ENCODE measurements around the gene WNT3A. TPM values are rescaled to one million over a fixed set of nuclear protein-coding genes. Genes with fewer than 3 reads are reported as not detected.

Gene WNT3A
- total RNA-seq, 1 donor from 2014 or later: 6.0 TPM

DNA sequence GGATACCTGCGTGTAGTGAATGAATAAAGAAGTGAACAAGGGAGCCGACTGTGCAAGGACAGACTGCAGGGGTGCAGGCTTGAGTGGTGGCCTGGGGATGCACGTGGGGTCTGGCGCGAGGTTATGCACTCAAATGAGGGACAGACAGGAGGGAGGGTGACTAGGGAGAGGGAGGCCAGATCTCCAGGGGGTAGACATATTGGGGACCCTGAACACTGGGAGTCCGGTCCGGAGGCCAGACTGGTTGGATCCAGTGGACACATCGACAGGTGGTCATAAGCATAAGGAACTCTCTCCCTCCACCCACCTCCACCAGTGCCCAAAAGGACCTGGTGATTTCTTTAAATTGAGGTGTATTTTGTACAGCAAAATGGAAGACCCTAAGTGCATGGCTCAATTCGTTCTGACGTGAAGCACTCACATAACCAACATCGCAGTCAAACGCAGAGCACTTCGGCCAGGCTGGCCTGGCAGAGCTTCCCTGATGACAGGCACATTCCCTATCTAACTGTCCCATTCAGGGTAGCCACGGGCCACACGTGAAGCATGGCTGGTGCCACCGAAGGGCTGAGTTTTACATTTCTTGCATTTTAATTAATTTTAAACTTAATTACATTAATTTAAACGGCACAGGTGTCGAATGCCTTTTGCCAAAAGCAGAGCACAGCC lies 14.0 kb downstream of the WNT3A start:
- TF ChIP-seq, protein P1, sequence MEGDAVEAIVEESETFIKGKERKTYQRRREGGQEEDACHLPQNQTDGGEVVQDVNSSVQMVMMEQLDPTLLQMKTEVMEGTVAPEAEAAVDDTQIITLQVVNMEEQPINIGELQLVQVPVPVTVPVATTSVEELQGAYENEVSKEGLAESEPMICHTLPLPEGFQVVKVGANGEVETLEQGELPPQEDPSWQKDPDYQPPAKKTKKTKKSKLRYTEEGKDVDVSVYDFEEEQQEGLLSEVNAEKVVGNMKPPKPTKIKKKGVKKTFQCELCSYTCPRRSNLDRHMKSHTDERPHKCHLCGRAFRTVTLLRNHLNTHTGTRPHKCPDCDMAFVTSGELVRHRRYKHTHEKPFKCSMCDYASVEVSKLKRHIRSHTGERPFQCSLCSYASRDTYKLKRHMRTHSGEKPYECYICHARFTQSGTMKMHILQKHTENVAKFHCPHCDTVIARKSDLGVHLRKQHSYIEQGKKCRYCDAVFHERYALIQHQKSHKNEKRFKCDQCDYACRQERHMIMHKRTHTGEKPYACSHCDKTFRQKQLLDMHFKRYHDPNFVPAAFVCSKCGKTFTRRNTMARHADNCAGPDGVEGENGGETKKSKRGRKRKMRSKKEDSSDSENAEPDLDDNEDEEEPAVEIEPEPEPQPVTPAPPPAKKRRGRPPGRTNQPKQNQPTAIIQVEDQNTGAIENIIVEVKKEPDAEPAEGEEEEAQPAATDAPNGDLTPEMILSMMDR (IDR thresholded peaks at IDR 0.05): no peak
- no peak overlapping the region for H3K27ac ChIP-seq
- no peaks in the 10 kb centered on the region for H3K27me3 ChIP-seq (ENCODE audit: low read depth)
- H3K36me3 ChIP-seq: no peaks in the 10 kb centered on the region
- intact Hi-C loops (cut with DNase I): no loop called here
- peak; percentile 19 for DNase-seq
- ATAC-seq: no peak
- no peak overlapping the region for H3K4me3 ChIP-seq
- peaks cover 7% of the 10 kb centered on the region for H3K4me1 ChIP-seq
- H3K9me3 ChIP-seq: no peaks in the 10 kb centered on the region

DNA sequence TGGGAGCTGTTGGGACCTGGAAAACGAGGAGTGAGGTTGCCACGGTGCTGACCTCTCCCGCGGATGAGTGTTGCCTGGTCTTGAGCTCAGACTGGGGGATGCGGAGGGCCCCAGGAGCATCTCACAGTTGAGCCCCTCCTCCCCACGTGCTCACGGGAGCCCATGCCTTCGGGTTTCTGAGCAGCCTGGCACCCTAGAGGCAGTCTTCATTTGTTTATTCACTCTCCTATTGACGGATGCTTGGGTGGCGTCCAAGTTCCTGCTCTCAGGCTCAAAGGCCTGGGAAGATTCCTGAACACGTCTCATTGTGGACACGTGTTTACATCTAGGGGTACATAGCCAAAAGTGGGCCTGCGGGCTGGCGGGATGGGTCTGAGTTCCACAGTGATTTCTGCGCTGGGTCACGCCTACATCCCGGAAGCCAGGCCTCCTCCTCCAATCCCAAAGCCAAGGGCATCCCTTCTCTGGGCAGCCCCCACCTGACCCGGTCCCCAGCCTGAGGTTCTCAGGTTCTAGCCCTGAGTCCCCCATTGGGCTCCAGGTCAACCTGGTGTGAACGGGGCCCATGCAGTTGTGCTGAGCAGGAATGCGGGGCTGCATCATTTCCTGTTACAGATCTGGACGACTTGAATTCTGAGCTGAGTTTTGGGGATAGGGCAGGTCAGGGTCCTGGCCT lies 14.7 kb downstream of the WNT3A start:
- Histone ChIP-seq H3K36me3 (no peaks in the 10 kb centered on the region), H3K4me1 (peaks cover 7% of the 10 kb centered on the region), H3K27me3 (ENCODE audit: low read depth) (no peaks in the 10 kb centered on the region), H3K9me3 (no peaks in the 10 kb centered on the region), H3K4me3 (no peak overlapping the region), H3K27ac (no peak overlapping the region)
- intact Hi-C loops (cut with DNase I): no loop called here
- peak; percentile 37 to 63 for ATAC-seq
- peak; percentile 52 for DNase-seq
- TF ChIP-seq, protein P1 (IDR thresholded peaks at IDR 0.05): no peak

DNA sequence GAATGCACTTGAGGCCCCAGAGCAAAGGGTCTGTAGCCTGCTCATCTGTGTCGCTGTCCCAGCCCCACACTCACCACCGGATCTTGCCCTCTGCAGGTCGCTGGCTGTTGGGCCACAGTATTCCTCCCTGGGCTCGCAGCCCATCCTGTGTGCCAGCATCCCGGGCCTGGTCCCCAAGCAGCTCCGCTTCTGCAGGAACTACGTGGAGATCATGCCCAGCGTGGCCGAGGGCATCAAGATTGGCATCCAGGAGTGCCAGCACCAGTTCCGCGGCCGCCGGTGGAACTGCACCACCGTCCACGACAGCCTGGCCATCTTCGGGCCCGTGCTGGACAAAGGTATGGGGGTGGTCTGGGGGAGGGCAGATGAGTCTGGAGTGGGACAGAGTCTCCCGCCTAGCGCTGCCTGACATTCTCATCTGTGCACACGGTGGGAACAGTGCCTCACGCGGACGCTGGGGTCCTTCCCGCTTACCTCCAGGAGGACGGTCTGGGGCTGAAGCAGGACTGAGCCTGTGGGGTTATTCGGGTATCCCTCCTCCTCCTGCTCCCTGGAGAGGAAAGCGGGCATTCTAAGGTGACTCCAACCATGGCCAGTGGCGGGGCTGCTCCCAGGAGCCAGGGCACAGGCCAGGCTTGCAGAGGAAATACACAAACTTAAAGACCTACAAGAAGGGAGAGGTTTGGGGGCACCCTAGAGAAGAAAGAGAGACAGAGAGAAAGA lies 15.9 kb downstream of the WNT3A start:
- Histone ChIP-seq H3K9me3 (no peaks in the 10 kb centered on the region), H3K36me3 (no peaks in the 10 kb centered on the region), H3K4me3 (no peak overlapping the region), H3K27ac (no peak overlapping the region), H3K27me3 (ENCODE audit: low read depth) (no peaks in the 10 kb centered on the region), H3K4me1 (peaks cover 7% of the 10 kb centered on the region)
- TF ChIP-seq, protein P1 (IDR thresholded peaks at IDR 0.05): no peak
- peak; percentile 32 for DNase-seq
- intact Hi-C loops (cut with DNase I): no loop called here
- ATAC-seq: no peak

DNA sequence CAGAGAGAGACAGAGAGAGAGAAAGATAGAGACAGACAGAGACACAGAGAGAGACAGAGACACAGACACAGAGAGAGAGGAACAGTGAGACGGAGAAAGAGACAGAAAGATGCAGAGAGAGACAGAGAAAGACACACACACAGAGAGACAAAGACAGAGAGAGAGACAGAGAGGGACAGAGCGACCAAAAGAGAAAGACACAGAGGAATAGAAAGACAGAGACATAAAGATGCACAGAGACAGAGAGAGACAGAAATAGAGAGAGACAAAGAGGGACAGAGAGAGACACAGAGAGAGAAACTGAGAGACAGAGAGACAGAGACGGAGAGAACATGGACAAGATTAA lies 16.5 kb downstream of the WNT3A start:
- no peaks in the 10 kb centered on the region for H3K27me3 ChIP-seq (ENCODE audit: low read depth)
- TF ChIP-seq, protein P1 (IDR thresholded peaks at IDR 0.05): no peak
- no peak overlapping the region for H3K27ac ChIP-seq
- no peaks in the 10 kb centered on the region for H3K9me3 ChIP-seq
- intact Hi-C loops (cut with DNase I): no loop called here
- DNase-seq (no peak), ATAC-seq (no peak)
- no peaks in the 10 kb centered on the region for H3K36me3 ChIP-seq
- H3K4me3 ChIP-seq: no peak overlapping the region
- H3K4me1 ChIP-seq: peaks cover 7% of the 10 kb centered on the region

DNA sequence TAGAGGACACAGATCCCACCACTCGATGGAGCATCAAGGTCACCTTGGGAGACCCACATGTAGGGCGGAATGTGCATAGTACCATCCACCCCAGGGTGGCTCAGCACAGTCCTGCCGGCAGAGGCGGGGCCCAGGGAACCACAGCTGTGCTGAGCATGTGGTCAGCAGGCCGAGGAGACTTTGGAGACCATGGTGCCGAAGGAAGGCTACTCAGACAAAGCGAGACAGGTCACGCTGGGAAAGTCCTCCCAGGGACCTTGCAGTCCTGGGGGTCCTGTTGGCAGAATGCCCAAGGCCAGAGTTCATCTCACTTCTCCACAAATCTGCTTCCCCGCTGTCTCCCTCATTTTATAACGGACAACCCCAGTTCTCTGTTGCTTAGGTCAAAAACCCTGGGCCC lies 22.5 kb downstream of the WNT3A start:
- Histone ChIP-seq H3K4me3 (no peak overlapping the region), H3K27ac (no peak overlapping the region), H3K36me3 (no peaks in the 10 kb centered on the region), H3K27me3 (ENCODE audit: low read depth) (no peaks in the 10 kb centered on the region), H3K9me3 (no peaks in the 10 kb centered on the region), H3K4me1 (no peaks in the 10 kb centered on the region)
- intact Hi-C loops (cut with DNase I): no loop called here
- DNase-seq (peak; percentile 24), ATAC-seq (peak in 1 of 2 donors; percentile 39)
- TF ChIP-seq, protein P1 (IDR thresholded peaks at IDR 0.05): no peak
